Glomerular visceral epithelial cell (primary cell): ENCODE measurements around the gene RNF113B.

Experiments
- DNase-seq: peaks from one replicate; pipeline ENCODE4 v3.0.0-alpha.2; 2016; ENCODE audit errors: extremely low spot score

The RNF113B gene

DNA sequence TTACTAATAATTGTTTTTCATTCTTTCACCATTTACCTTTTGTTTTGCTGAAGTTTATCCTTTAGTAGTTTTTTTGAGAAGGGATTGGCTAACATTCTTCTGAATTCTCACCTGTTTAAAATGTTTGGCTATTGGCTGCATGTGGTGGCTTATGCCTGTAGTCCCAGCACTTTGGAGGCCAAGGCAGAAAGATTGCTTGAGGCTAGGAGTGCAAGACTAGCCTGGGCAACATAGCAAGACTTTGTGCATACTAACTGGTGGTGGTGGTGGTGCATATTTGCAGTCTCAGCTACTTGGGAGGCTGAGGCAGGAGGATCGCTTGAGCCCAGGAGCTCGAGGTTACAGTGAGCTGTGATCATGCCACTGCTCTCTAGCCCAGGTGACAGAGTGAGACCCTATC is 27.5 kb upstream of the RNF113B start:
- no peak for DNase-seq

GRCh38 chr13:98203646-98204326 is 26.7 kb upstream of the RNF113B start:
- no peak for DNase-seq

- no peak for DNase-seq
Observed at GRCh38 chr13:98201984-98202383, 24.9 kb upstream of the RNF113B start.

DNA sequence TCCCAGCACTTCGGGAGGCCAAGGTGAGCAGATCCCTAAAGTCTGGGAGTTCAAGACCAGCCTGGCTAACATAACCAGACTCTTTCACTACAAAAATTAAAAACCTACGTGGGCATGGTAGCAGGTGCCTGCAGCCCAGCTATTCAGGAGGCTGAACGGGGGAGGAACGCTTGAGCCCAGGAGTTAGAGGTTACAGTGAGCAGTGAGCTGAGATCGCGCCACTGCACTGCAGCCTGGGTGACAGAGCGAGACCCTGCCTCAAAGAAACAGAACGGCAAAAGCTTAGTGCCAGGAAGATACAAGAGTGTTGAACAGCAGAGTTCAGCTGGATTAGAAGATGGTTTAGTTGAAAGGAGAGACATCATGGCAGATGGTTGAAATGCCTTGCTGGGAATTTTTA is 24.1 kb upstream of the RNF113B start:
- no peak for DNase-seq

- no peak for DNase-seq
Observed at GRCh38 chr13:98200211-98200878, 23.3 kb upstream of the RNF113B start.

DNA sequence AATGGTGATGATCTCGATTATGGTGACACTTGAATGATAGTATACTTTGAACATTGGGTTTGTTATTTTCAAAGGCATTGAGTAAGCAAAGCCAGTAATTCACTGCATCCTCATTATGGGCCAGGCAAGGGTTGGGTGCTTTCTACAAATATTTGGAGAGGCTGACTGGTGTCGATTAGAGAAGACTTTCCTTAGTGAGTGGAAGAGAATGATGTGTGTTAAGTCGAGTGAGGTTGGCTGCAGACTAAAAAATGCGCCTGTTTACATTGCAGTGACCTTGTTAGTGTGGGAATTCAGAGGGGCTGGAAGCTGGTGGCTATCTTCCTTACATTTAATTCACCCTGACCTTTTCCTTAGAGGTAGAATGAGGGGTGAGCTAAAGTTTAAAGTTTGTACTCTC is 22.4 kb upstream of the RNF113B start:
- DNase-seq: no peak

GRCh38 chr13:98198683-98199082 is 21.6 kb upstream of the RNF113B start:
- DNase-seq: no peak

DNA sequence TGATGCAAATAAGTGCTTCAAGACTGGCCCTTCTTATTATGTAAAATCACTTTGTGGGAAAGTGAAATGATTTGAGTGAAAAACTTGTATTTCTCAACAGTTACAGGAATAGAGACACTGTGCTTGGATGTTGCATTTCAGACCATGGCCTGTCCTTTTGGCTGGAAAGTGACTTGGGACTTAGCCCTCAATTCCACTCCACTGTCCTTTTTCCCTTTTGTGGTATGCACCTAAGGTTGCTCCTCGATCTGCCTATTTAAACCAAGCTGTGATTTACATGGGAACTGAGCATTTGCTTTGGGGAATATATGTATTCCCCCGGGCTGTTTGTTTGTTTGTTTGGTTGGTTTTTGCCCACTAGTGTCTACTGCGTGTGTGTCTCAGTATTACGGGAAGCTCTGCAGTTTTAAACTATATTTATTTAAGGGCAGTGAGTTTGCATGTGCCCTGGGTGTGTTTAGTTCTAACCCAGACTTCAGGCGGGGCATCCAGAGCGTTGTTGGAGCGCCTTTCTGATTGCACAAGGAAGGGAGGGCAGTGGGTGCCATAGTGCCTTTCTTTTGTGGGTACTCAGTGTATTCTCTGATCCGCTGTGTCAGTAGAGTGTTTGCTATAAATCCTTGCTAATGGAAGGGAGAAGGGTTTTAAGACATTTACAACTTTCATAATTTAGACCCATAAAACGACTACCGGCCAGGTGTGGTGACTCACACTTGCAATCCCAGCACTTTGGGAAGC is 18.2 kb upstream of the RNF113B start:
- no peak for DNase-seq

- no peak for DNase-seq
Observed at GRCh38 chr13:98192008-98192407, 14.9 kb upstream of the RNF113B start.

- no peak for DNase-seq
Observed at GRCh38 chr13:98190889-98191444, 13.9 kb upstream of the RNF113B start.

GRCh38 chr13:98189841-98190505 is 12.9 kb upstream of the RNF113B start:
- peak; percentile 51 for DNase-seq

DNA sequence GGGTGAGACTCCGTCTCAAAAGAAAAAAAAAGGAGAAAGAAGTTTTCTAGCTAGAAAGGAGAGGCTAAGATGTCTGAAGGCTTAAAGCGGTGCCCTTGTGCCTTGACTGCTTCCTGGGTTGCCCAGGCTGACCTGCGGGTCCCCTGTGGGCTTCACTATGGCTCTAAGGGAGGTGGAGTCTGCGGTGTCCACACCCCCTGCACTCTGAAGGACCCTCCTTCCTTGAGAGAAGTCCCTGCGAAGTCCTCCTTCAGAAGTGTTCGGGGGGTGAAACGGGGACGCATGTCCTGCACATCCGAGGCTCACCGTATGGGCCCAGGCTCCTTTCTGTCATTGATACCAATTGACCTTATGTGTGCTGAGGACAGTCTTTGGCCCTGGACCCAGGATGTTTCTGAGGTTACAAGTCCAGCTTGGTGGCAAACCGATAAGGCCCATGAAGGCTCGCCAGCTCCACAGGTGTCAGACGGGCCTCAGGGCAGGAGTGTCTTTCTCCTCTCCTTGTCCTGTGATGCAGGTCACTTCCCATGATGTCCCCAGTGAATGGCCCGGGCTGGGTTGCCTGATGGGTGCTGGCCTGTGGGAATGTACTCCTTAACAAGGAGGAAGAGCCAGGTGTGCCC is 11.6 kb upstream of the RNF113B start:
- no peak for DNase-seq

GRCh38 chr13:98187965-98188261 is 10.8 kb upstream of the RNF113B start:
- DNase-seq: no peak

- DNase-seq: no peak
Observed at GRCh38 chr13:98187155-98187964, 10.3 kb upstream of the RNF113B start.

- peak; percentile 42 for DNase-seq
Observed at GRCh38 chr13:98184792-98185191, 7.7 kb upstream of the RNF113B start.

- DNase-seq: peak; percentile 43
Observed at GRCh38 chr13:98182589-98182988, 5.5 kb upstream of the RNF113B start.

- no peak for DNase-seq
Observed at GRCh38 chr13:98182153-98182552, 5.1 kb upstream of the RNF113B start.

DNA sequence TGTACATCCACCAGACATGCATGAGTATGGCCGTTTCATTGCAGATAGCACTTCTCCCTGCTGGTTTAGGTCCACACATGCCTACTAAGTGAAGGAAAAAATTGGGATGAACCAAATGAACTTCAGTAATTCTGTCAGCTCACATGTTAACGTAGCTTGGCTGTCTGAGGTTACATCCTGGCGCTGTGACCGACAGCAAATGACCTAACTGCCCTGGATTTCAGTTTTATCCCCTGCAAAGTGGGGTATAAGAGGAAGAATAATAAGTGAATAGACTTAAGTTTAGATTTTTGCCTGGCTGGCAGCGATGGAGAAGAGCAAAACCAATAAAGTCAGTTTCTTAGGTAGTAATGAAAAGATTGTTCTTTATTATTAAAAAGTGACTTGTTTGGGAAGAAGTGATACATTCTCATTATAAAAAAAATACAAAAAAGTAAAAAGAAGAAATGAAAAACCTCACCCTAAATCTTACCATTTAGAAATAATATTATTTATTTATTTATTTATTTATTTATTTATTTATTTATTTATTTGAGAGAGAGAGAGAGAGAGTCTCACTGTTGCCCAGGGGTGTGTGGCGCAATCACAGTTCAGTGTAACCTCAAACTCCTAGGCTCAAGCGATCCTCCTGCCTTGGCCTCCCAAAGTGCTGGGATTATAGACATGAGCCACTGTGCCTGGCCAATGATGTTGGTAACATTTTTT is 4.2 kb upstream of the RNF113B start:
- DNase-seq: peak; percentile 74

DNA sequence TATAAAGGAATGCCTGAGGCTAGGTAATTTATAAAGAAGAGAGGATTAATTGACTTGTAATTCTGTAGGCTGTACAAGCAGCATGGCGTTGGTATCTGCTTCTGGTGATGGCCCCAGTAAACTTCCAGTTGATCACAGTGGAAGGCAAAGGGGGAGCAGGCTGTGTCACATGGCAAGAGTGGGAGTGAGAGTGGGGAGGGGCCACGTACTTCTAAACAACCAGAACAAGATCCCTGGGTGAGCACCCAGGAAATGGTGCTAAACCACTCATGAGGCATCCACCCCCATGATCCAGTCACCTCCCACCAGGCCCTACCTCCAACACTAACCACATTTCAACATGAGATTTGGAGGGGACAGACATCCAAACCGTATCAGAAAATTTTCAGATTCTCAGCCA is 3.0 kb upstream of the RNF113B start:
- peak; percentile 65 for DNase-seq

GRCh38 chr13:98175823-98176222 is 1.2 kb downstream of the RNF113B start:
- DNase-seq: no peak
